Natural killer cell (primary cell): ENCODE data around the gene VWA3B. TPM values are rescaled to one million over a fixed set of nuclear protein-coding genes. Genes with fewer than 3 reads are reported as not detected.

ENCODE experiments used
- ATAC-seq, 3 donors: fragments of 150-1000 bp in 2 of 3; fragments of 200-7000 bp in 1 of 3; cut with Tn5 transposase; 1 replicate in 1 of 3; 2 replicates in 2 of 3; pipeline ENCODE4 v1.10.0; 2021; ENCODE audit warnings: mild to moderate bottlenecking in 2 of 3, moderate library complexity in 2 of 3
- DNase-seq, 2 donors: peaks; one replicate each; pipeline versions ENCODE4 v3.0.0 to v3.0.0-alpha.2; 2013 to 2021; ENCODE audit warnings: mixed read lengths in 1 of 2
- H3K27ac ChIP-seq: one replicate; pipeline ENCODE4 v1.5.1; 2013; ENCODE audit warnings: mild to moderate bottlenecking, low read length
- H3K27me3 ChIP-seq: one replicate; pipeline ENCODE4 v1.6.1; 2013; ENCODE audit warnings: low read length; ENCODE audit not compliant: control insufficient read depth, insufficient read depth
- H3K36me3 ChIP-seq: one replicate; pipeline ENCODE4 v1.6.1; 2013; ENCODE audit warnings: low read length; ENCODE audit not compliant: control insufficient read depth, insufficient read depth
- H3K4me1 ChIP-seq: one replicate; pipeline ENCODE4 v1.6.1; 2013; ENCODE audit warnings: low read length; ENCODE audit not compliant: control insufficient read depth, insufficient read depth
- H3K4me3 ChIP-seq: one replicate; pipeline ENCODE4 v1.5.1; 2013; ENCODE audit warnings: low read length
- H3K9me3 ChIP-seq: one replicate; pipeline ENCODE4 v1.6.1; 2013; ENCODE audit warnings: low read length; ENCODE audit not compliant: control insufficient read depth, insufficient read depth
- H3K27ac Mint-ChIP-seq, 2 donors: one replicate each; pipeline ENCODE4 v1.8.0; 2022; ENCODE audit warnings: mild to moderate bottlenecking in 2 of 2, mixed read lengths in 2 of 2, moderate library complexity in 1 of 2
- H3K27me3 Mint-ChIP-seq, 2 donors: one replicate each; pipeline ENCODE4 v1.8.0; 2022; ENCODE audit warnings: low read depth in 2 of 2, mixed read lengths in 2 of 2
- H3K36me3 Mint-ChIP-seq: one replicate; pipeline ENCODE4 v1.8.0; 2022; ENCODE audit warnings: mixed read lengths
- H3K4me1 Mint-ChIP-seq, 2 donors: one replicate each; pipeline ENCODE4 v1.8.0; 2022; ENCODE audit warnings: mixed read lengths in 2 of 2
- H3K4me3 Mint-ChIP-seq: one replicate; pipeline ENCODE4 v1.8.0; 2022; ENCODE audit warnings: mild to moderate bottlenecking, moderate library complexity, mixed read lengths
- H3K9me3 Mint-ChIP-seq, 2 donors: one replicate each; pipeline ENCODE4 v1.8.0; 2022; ENCODE audit warnings: mixed read lengths in 2 of 2
- WGBS: methylation state at CpG from one replicate; pipeline ENCODE4 v1.1.7; 2013; ENCODE audit warnings: missing lambda C conversion rate; ENCODE audit not compliant: insufficient coverage; 5-methylcytosine and 5-hydroxymethylcytosine counted together
- intact Hi-C: fragments of 100-400 bp; cut with micrococcal nuclease; formaldehyde crosslinking; loops from one replicate; pipeline ENCODE4 v1.14.2; 2022
- total RNA-seq, 4 donors: library from RNA; stranded (reverse); fragments of 120-200 nt in 1 of 4; gene quantifications; one replicate each; pipeline versions ENCODE4 v1.2.3 to v1.2.4, GENCODE V29; 2013 to 2022
- TF ChIP-seq, protein P1 (sequence below): fragments of 200-600 bp; IDR thresholded peaks from one replicate; pipeline ENCODE4 v1.8.0; 2022; ENCODE audit warnings: antibody characterized with exemption

VWA3B gene
- total RNA-seq, 3 donors from 2014 or later (not counting 1 experiment from before 2014, with no cell fraction given) = not detected

DNA sequence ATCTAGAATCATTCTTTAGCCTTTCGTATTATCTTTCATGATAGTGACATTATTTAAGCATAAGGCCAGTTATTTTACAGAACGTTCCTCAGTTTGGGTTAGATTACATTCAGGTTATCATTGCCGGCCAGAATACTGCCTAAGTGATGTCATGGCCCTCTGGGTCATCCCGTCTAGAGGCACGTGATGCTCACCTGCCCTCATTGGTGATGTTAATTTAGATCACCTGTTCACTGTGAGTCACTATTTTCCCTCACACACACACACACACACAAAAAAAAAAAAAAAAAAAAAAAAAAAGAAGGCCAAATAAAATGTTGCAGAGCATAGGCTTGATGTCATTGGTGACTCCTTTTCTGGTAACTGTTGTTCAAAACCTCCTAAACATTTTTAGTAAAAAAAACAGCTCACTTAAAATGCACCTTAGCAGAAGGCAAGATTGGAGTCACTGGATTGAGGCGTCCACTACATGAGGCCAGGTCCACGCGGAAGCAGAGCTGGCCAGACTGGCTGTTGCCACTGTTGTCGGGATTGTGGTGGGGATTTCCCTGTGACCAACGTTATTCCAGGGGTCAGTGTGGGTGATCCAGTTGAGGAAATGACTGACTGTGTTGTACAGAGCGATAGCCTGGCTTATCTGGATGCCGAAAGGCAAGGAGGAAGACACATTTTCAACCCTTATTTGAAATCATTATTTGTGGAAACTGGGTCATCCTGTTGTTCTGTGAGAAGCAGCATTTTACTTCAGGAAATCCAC, 207.1 kb downstream of the VWA3B start:
- no peak overlapping the region for H3K27ac ChIP-seq
- Mint-ChIP-seq H3K27me3 (peaks cover 24 to 35% of the 10 kb centered on the region in 2 donors), H3K9me3 (no peaks in the 10 kb centered on the region), H3K4me1 (no peaks in the 10 kb centered on the region), H3K4me3 (no peak overlapping the region), H3K27ac (no peak overlapping the region), H3K36me3 (no peaks in the 10 kb centered on the region)
- intact Hi-C loops = no loop called here
- H3K36me3 ChIP-seq = no peaks in the 10 kb centered on the region
- no peak for ATAC-seq
- H3K4me1 ChIP-seq = no peaks in the 10 kb centered on the region
- H3K27me3 ChIP-seq = peaks cover 6% of the 10 kb centered on the region
- TF ChIP-seq, protein P1, sequence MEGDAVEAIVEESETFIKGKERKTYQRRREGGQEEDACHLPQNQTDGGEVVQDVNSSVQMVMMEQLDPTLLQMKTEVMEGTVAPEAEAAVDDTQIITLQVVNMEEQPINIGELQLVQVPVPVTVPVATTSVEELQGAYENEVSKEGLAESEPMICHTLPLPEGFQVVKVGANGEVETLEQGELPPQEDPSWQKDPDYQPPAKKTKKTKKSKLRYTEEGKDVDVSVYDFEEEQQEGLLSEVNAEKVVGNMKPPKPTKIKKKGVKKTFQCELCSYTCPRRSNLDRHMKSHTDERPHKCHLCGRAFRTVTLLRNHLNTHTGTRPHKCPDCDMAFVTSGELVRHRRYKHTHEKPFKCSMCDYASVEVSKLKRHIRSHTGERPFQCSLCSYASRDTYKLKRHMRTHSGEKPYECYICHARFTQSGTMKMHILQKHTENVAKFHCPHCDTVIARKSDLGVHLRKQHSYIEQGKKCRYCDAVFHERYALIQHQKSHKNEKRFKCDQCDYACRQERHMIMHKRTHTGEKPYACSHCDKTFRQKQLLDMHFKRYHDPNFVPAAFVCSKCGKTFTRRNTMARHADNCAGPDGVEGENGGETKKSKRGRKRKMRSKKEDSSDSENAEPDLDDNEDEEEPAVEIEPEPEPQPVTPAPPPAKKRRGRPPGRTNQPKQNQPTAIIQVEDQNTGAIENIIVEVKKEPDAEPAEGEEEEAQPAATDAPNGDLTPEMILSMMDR = no peak
- 83% methylated on average over 12 of the region's 12 CpGs for WGBS
- no peak for DNase-seq
- no peak overlapping the region for H3K4me3 ChIP-seq
- H3K9me3 ChIP-seq = no peaks in the 10 kb centered on the region

DNA sequence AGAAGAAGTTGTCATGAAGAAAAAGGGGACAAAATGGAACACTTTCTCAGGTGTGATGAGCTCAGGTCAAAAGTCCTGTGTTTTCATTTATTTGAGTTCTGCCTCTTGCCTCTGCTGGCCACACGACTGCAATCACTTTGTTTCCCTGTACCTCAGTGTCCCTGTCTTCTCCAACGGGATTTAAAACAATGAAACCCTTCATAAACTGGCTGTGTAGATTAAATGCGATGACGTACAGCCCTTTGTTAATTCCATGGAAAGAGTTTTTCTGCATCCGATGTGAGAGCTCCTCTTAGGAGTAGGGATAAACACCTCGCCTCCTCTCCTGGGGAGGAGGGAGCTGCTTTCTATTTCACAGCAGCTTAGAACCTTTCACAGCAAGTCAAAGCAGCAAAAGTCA, 207.7 kb downstream of the VWA3B start:
- Histone ChIP-seq H3K27me3 (peaks cover 3% of the 10 kb centered on the region), H3K27ac (no peak overlapping the region), H3K4me3 (no peak overlapping the region), H3K36me3 (no peaks in the 10 kb centered on the region), H3K4me1 (no peaks in the 10 kb centered on the region), H3K9me3 (no peaks in the 10 kb centered on the region)
- TF ChIP-seq, protein P1 = no peak
- intact Hi-C loops = no loop called here
- WGBS = 72% methylated on average over 5 of the region's 6 CpGs
- Mint-ChIP-seq H3K4me3 (no peak overlapping the region), H3K36me3 (no peaks in the 10 kb centered on the region), H3K4me1 (no peaks in the 10 kb centered on the region), H3K27ac (no peak overlapping the region), H3K9me3 (no peaks in the 10 kb centered on the region), H3K27me3 (peaks cover 27 to 41% of the 10 kb centered on the region in 2 donors)
- DNase-seq (no peak), ATAC-seq (no peak)

DNA sequence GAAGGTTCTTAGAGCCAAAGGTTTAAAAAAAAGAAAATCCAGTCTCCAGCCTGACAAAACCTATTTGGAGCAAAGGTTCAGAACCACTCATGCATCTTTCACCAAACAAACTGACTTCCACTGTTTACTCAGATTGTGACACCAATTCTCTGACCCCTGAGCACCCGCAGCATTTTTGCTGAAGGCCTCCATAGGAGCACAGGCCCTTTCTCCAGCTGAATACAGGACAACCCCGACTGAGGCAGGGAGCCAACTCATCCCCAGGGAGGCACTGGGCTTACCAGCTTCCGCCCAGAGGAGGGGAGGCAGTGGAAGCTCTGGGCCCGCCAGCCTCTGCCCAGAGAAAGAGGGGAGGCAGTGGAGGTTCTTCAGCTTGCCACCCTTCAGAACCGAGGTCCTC, 208.3 kb downstream of the VWA3B start:
- whole genome bisulfite sequencing = 89% methylated on average over 5 of the region's 5 CpGs
- DNase-seq (no peak), ATAC-seq (no peak)
- Histone ChIP-seq H3K27ac (no peak overlapping the region), H3K36me3 (no peaks in the 10 kb centered on the region), H3K4me3 (no peak overlapping the region), H3K4me1 (no peaks in the 10 kb centered on the region), H3K9me3 (no peaks in the 10 kb centered on the region), H3K27me3 (peaks cover 3% of the 10 kb centered on the region)
- Mint-ChIP-seq H3K27me3 (peaks cover 27 to 44% of the 10 kb centered on the region in 2 donors), H3K36me3 (no peaks in the 10 kb centered on the region), H3K4me3 (no peak overlapping the region), H3K9me3 (no peaks in the 10 kb centered on the region), H3K4me1 (no peaks in the 10 kb centered on the region), H3K27ac (no peak overlapping the region)
- TF ChIP-seq, protein P1 = no peak
- intact Hi-C loops = no loop called here
